Stomach (tissue), 4 donors: ENCODE results near the gene ABHD4.

Experiments
- CTCF ChIP-seq, 7 experiments: fragments of 450-650 bp in 4 of 7; fragments of 200-600 bp in 3 of 7; sonication (generic) in 3 of 7; IDR thresholded peaks; one replicate each; pipeline ENCODE4 v1.5.1; 2016 to 2019; ENCODE audit warnings: antibody characterized with exemption in 7 of 7, control low read depth in 2 of 7, mild to moderate bottlenecking in 1 of 7
- POLR2A ChIP-seq, 4 donors: fragments of 450-650 bp; IDR thresholded peaks; one replicate each; pipeline ENCODE4 v1.6.1; 2016; ENCODE audit warnings: antibody characterized with exemption in 4 of 4, control low read depth in 2 of 4, mild to moderate bottlenecking in 1 of 4, moderate library complexity in 1 of 4
- POLR2AphosphoS5 ChIP-seq, 3 donors: sonication (generic); formaldehyde crosslinking; IDR thresholded peaks; one replicate each; pipeline ENCODE4 v1.6.1; 2016; ENCODE audit warnings: antibody characterized with exemption in 3 of 3

- TF ChIP-seq CTCF (IDR thresholded peaks at IDR 0.05): no peak
- TF ChIP-seq POLR2A (IDR thresholded peaks at IDR 0.05): no peak
- no peak for TF ChIP-seq POLR2AphosphoS5 (IDR thresholded peaks at IDR 0.05)
Observed at GRCh38 chr14:22583994-22584393, 14.1 kb upstream of the ABHD4 start.
